Central memory CD4-positive, alpha-beta T cell (primary cell): Measurements from ENCODE around the gene CECR2.

Experiments
- DNase-seq: peaks from one replicate; pipeline ENCODE4 v3.0.0; 2022

Gene CECR2

GRCh38 chr22:17368554-17369438 lies 464 bp upstream of the CECR2 start:
- DNase-seq: no peak

- no peak for DNase-seq
Measured at GRCh38 chr22:17370026-17370765, 936 bp downstream of the CECR2 start.

- DNase-seq: no peak
Measured at GRCh38 chr22:17370766-17371432, 1.6 kb downstream of the CECR2 start.

- DNase-seq: no peak
Measured at GRCh38 chr22:17371448-17371847, 2.2 kb downstream of the CECR2 start.

- DNase-seq: no peak
Measured at GRCh38 chr22:17373855-17374254, 4.6 kb downstream of the CECR2 start.

- no peak for DNase-seq
Measured at GRCh38 chr22:17375914-17376614, 6.8 kb downstream of the CECR2 start.

- DNase-seq: no peak
Measured at GRCh38 chr22:17376950-17377349, 7.7 kb downstream of the CECR2 start.

- no peak for DNase-seq
Measured at GRCh38 chr22:17379944-17380343, 10.7 kb downstream of the CECR2 start.

- DNase-seq: no peak
Measured at GRCh38 chr22:17380359-17381087, 11.3 kb downstream of the CECR2 start.

- no peak for DNase-seq
Measured at GRCh38 chr22:17381192-17381913, 12.1 kb downstream of the CECR2 start.

GRCh38 chr22:17384612-17385330 lies 15.5 kb downstream of the CECR2 start:
- no peak for DNase-seq

GRCh38 chr22:17387356-17387755 lies 18.1 kb downstream of the CECR2 start:
- no peak for DNase-seq

- no peak for DNase-seq
Measured at GRCh38 chr22:17388235-17388634, 19.0 kb downstream of the CECR2 start.

- DNase-seq: no peak
Measured at GRCh38 chr22:17390087-17390486, 20.8 kb downstream of the CECR2 start.

GRCh38 chr22:17396516-17396915 lies 27.3 kb downstream of the CECR2 start:
- DNase-seq: no peak

GRCh38 chr22:17397756-17398547 lies 28.7 kb downstream of the CECR2 start:
- no peak for DNase-seq

- DNase-seq: no peak
Measured at GRCh38 chr22:17400305-17400704, 31.0 kb downstream of the CECR2 start.

- DNase-seq: no peak
Measured at GRCh38 chr22:17401728-17402127, 32.5 kb downstream of the CECR2 start.

GRCh38 chr22:17402293-17402692 lies 33.0 kb downstream of the CECR2 start:
- no peak for DNase-seq

- DNase-seq: no peak
Measured at GRCh38 chr22:17403906-17404305, 34.6 kb downstream of the CECR2 start.
